Activated CD4-positive, CD25-positive, alpha-beta regulatory T cell (primary cell): ENCODE data around the gene NAGS.
"Not testable (repeated sequence)": the region's sequence is repeated elsewhere in the genome, so short reads cannot be mapped to it uniquely, and the experiment has no call there.

Experiments used
- DNase-seq, 4 experiments: peaks; one replicate each; lab custom pipeline; 2025; lab: John Stamatoyannopoulos, UW

Gene NAGS

DNA sequence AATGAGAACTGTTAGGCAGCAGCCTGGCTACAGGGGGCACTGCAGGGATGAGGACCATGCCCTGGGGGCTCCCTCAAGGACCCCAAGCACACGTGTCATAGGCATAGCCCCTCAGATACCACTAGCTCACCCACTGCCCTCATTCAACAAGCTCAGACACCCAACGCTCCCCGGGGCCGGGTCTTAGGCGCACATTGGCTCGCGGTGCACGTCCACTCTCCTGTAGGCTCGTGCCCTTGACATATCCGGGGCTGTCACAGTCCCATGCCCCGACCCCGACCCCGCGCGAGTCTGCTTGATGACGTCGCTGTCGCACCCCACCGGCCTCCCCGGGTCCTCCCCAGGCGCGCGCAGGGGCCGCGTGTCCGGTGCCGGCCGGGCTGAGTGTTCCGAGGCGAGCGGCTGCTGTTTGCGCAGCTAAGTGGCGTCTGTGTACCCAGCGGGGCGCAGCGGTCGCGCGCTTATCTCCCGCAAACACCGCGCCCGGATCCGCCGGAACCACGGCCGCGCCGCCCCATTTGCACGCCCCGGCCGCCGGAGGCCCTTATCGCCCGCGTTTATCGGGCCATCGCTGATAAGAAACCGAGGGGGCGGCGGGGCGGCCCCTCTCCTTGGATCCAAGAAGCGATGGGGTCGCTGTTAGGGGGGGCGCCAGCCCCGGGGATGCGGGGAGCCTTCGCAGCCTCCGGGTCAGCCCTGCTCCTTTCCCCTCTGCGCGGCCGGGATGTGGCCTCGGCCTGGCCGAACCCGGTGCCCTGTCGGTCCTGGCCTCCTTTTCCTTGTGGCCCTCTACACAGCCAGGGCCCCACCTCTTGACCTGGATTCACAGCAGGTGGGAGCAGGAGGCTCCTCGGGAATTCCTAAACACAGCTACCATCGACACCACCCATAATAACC, 20.7 kb upstream of the NAGS start:
- DNase-seq, result no peak

DNA sequence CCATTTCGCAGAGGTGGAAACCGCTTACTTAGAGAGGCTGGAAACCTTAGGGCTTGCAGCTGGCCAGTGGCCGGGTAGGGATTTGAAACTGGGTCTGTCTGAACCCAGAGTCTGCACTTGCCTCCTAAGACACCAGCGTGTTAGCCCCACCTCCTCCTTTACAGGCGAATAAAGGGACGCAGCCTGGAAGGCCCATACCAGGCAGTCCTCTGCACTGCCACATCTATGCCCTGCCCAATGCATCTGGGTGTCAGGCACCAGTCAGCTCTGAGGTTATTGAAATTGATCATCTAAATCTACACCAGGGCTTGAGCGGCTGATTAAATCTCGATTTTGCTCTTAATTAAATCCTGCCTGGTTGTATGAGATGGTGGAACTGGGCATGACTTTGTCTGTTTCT, 19.9 kb upstream of the NAGS start:
- DNase-seq, result no peak

GRCh38 chr17:43986225-43986981, 18.0 kb upstream of the NAGS start:
- DNase-seq, result no peak

DNA sequence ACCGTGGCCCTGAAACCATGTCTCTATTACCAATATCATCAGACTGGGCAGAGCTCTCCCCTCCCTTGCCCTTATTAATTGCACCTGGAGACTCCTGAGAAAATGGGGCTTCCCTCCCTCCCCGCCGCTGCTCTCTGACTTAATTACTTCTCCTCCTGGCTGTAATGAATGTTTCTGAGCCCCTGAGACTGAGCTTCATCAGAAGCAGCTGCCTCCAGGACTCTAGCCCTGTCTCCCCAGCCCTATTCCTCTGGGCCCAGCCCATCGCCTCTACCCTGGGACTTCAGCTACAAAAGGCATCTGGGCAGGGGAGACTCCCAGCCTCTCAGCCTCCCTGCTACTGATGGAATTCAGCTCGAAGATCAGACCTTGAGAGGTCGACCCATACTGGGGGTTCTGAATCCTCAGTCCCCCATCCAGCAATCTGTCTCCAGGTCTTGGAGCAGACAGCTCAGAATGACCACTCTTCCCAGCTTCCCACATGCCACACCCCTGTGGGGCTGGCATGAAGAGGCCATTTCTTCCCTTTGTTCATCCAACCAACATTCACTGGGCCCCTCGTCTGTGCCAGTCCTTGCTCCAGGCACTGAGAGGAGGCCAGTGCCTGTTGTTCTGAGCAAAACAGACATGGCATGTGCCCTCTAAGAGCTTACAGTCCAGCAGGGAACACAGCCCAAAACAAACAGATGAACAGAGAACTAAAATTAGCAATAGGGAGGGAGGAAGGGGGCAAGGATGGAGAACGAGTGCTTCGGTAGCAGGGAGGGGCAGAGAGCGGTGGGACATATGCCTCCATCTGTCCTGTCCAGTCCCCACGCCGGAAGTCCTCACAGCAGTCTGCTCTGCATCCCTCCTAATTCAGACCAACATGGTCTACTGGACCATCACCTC, 17.0 kb upstream of the NAGS start:
- no peak for DNase-seq

DNA sequence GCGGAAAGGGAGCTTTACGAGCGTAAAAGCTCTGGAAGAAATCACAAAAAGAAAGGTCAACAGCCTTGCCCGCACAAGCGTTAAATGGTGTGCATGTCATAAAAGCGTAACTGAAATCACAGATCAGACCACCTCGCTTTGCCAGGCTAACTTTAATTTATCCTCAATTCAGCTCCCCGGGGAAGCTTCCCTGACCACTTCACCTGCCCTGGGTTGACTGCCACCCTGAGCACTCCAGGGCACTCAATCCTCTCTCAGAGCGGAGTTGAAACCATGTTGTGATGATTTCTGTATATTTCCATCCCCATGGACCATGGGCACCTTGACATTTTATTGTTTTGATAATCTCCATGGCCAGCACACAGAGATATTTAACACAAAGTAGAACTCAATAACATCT, 16.1 kb upstream of the NAGS start:
- no peak for DNase-seq

DNA sequence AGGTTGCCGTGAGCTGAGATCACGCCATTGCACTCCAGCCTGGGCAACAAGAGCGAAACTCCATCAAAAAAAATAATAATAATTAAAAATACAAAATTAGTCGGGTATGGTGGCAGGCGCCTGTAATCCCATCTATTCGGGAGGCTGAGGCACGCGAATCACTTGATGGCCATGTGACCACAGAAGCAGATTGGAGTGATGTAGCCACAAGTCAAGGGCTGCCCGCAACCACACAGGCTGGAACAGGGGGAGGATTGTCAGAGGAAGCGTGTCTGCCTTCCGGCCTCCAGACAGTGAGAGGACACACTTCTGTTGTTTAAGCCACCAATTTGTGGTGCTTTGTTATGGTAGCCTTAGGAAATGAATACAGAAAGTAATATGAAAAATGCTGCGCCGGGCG, 11.8 kb upstream of the NAGS start:
- no peak for DNase-seq

DNA sequence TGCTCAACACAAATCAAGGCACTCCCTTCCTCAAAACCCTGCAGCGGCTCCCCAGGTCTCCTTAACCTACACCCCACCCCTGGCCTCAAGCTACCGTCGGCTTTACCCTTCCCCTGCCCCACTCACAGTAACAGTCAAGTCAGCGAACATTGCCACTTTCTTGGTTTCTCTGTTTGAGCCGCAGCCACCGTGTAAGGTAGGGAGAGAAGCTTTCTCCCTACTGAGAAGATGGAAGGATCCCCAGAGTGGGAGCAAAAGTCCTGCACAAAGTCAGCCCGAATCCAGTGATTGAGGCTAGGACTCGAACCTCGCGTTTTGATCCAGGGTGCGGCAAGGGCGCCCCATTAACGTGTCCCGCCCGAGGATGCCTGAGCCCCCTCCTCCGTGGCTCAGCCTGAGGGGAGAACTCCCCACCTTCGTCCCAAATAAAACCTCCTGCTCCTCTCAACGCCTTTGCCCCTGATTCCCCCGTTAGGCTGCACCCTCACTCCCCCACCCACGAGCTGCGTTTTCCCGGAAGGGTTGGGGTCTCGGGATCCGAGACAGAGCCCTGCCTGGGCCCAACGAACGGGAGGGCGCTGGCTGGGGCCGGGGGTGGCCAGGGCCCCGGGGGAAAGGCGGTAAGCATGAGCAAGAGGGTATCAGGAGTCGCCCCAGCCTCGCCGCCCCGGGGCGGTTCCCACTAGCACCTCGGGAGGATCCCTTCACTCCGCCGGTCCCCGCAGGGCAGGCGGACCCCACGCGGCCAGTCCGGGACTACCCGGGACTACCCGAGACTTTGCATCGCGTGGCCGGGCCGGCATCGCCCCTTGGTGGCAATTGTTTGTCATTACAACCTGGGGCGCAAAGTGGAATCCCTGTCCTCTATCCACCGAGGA, 9.9 kb upstream of the NAGS start:
- peak in 3 of 4 experiments; percentile 13 to 30 (median 29) for DNase-seq

GRCh38 chr17:43995150-43995471, 9.3 kb upstream of the NAGS start:
- DNase-seq, result no peak

DNA sequence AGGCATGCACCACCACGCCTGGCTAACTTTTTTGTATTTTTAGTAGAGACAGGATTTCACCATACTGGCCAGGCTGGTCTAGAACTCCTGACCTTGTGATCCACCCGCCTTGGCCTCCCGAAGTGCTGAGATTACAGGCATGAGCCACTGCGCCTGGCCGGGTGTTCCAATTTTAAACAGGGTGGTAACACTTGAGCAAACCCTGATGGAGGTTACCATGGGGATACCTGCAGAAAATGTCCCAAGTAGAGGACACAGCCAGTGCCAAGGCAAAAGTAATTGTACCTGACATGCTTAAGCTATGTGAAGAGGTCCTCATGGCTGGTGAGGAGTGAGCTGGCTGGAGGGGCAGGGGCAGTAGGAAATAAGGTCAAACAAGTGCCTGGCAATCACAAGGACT, 7.2 kb upstream of the NAGS start:
- DNase-seq, result not testable (repeated sequence)

DNA sequence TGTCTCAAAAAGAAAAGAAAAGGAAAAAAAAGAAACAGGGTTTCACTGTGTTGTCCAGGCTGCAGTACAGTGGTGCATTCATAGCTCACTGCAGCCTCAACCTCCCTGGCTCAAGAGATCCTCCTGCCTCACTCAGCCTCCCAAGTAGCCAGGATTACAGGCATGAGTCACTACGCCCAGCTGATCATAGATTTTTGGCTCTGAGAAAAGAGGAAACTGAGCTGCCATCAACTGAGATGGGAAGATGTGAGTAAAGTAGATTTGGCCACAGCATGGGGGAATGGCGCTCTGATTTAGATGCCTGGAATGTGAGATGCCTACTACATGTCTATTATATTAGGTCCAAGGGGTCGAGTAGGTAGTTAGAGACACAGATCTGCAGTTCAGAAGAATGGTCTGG, 5.9 kb upstream of the NAGS start:
- DNase-seq, result no peak

- no peak for DNase-seq
These were observed 5.4 kb upstream of the NAGS start for GRCh38 chr17:43999024-43999423.

DNA sequence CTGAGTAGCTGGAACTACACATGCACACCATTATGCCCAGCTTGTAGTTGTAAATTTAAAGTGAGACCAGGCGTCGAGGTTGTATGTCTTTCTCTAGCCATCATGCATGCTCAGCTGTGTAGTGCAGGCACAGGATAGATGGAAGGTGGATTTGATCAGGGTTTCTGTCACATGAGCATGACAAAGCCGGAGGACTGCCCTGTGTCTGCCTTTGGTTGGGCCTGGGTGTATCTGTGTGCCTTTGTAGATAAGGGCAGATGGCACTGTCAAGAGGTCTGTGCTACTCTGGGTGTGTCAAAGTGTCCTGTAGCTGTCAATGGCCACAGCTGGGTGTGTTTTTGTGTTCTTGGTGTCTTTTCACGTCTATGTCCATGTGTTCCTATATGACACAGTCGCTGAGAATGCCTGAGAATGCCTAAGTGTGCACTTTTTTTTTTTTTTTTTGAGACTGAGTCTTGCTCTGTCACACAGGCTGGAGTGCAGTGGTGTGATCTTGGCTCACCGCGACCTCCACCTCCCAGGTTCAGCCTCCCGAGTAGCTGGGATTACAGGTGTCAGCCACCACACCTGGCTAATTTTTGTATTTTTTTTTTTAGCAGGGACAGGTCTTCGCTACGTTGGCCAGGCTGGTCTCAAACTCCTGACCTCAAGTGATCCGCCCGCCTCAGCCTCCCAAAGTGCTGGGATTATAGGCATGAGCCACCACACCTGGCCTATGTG, 4.1 kb upstream of the NAGS start:
- DNase-seq, result no peak

- DNase-seq, result no peak
These were observed 3.5 kb upstream of the NAGS start for GRCh38 chr17:44000871-44001460.

GRCh38 chr17:44001461-44001920, 2.9 kb upstream of the NAGS start:
- DNase-seq, result no peak

GRCh38 chr17:44002141-44002848, 2.1 kb upstream of the NAGS start:
- no peak for DNase-seq

- no peak for DNase-seq
These were observed 522 bp downstream of the NAGS start for GRCh38 chr17:44004761-44005526.

- DNase-seq, result peak in 2 of 4 experiments; percentile 16 to 20
These were observed 1.3 kb downstream of the NAGS start for GRCh38 chr17:44005527-44006271.

- DNase-seq, result no peak
These were observed 1.8 kb downstream of the NAGS start for GRCh38 chr17:44006272-44006597.
